Liver (tissue), 9 donors: ENCODE data around the gene TMEM145. TPM values are rescaled to one million over a fixed set of nuclear protein-coding genes. Genes with fewer than 3 reads are reported as not detected.

Source experiments
- DNase-seq: peaks from one replicate; pipeline ENCODE4 v3.0.0-alpha.2; 2017; ENCODE audit warnings: low spot score
- H3K27ac ChIP-seq, 2 donors: one replicate each; pipeline ENCODE4 v1.7.0; 2013; ENCODE audit warnings: inconsistent platforms in 2 of 2, low read length in 2 of 2, control low read depth in 1 of 2, low read depth in 1 of 2, mild to moderate bottlenecking in 1 of 2
- H3K27me3 ChIP-seq, 4 donors: one replicate each; pipeline versions ENCODE4 v1.6.1 to v1.7.0; 2013; ENCODE audit warnings: low read length in 3 of 4, inconsistent platforms in 1 of 4, mild to moderate bottlenecking in 1 of 4, moderate library complexity in 1 of 4; ENCODE audit not compliant: control insufficient read depth in 4 of 4, insufficient read depth in 4 of 4
- H3K36me3 ChIP-seq, 4 donors: one replicate each; pipeline versions ENCODE4 v1.6.1 to v1.7.0; 2013; ENCODE audit warnings: low read length in 3 of 4, mild to moderate bottlenecking in 3 of 4, low read depth in 1 of 4, moderate library complexity in 1 of 4; ENCODE audit not compliant: control insufficient read depth in 4 of 4, insufficient read depth in 3 of 4
- H3K4me1 ChIP-seq, 4 donors: one replicate each; pipeline versions ENCODE4 v1.6.1 to v1.7.0; 2013; ENCODE audit warnings: low read length in 3 of 4, mild to moderate bottlenecking in 3 of 4, moderate library complexity in 1 of 4; ENCODE audit not compliant: control insufficient read depth in 4 of 4, insufficient read depth in 4 of 4
- H3K4me3 ChIP-seq, 3 donors: one replicate each; pipeline versions ENCODE4 v1.6.1 to v1.7.0; 2013; ENCODE audit warnings: low read length in 3 of 3, control low read depth in 1 of 3, low read depth in 1 of 3, mild to moderate bottlenecking in 1 of 3
- H3K9ac ChIP-seq, 2 donors: one replicate each; pipeline ENCODE4 v1.7.0; 2013; ENCODE audit warnings: low read length in 2 of 2, mild to moderate bottlenecking in 2 of 2, moderate library complexity in 2 of 2, control low read depth in 1 of 2, low read depth in 1 of 2
- H3K9me3 ChIP-seq, 4 donors: one replicate each; pipeline versions ENCODE4 v1.6.1 to v1.7.0; 2013; ENCODE audit warnings: low read length in 3 of 4; ENCODE audit not compliant: control insufficient read depth in 4 of 4
- ATF3 ChIP-seq: IDR thresholded peaks from 2 replicates; pipeline ENCODE4 v1.6.1; 2016; ENCODE audit warnings: antibody characterized with exemption
- CTCF ChIP-seq: fragments of 150-350 bp; IDR thresholded peaks from 2 replicates; pipeline ENCODE4 v1.5.1; 2017; ENCODE audit warnings: improper control_type of control experiment, low read depth, low read length; ENCODE audit not compliant: missing input control
- EGR1 ChIP-seq, 2 donors: IDR thresholded peaks; 2 replicates each; pipeline ENCODE4 v1.6.1; 2016 to 2018; ENCODE audit warnings: antibody characterized with exemption in 2 of 2, low read depth in 2 of 2
- FOXA1 ChIP-seq: IDR thresholded peaks from 2 replicates; pipeline ENCODE4 v1.6.1; 2016; ENCODE audit warnings: antibody characterized with exemption
- FOXA2 ChIP-seq: IDR thresholded peaks from 2 replicates; pipeline ENCODE4 v1.6.1; 2016; ENCODE audit warnings: antibody characterized with exemption
- GABPA ChIP-seq, 2 donors: IDR thresholded peaks in 1 of 2; conservative IDR thresholded peaks in 1 of 2; 2 replicates each; pipeline ENCODE4 v1.6.1; 2016; ENCODE audit warnings: antibody characterized with exemption in 2 of 2, mild to moderate bottlenecking in 1 of 2, moderate library complexity in 1 of 2
- HNF4A ChIP-seq, 2 donors: conservative IDR thresholded peaks; 2 replicates each; pipeline ENCODE4 v1.6.1; 2016; ENCODE audit warnings: antibody characterized with exemption in 2 of 2, mild to moderate bottlenecking in 2 of 2
- HNF4G ChIP-seq: IDR thresholded peaks from 2 replicates; pipeline ENCODE4 v1.6.1; 2016; ENCODE audit warnings: antibody characterized with exemption
- JUND ChIP-seq, 2 donors: IDR thresholded peaks; 2 replicates each; pipeline ENCODE4 v1.6.1; 2016; ENCODE audit warnings: antibody characterized with exemption in 2 of 2
- MAX ChIP-seq: IDR thresholded peaks from 2 replicates; pipeline ENCODE4 v1.6.1; 2016; ENCODE audit warnings: antibody characterized with exemption
- RAD21 ChIP-seq, 2 donors: IDR thresholded peaks; 2 replicates each; pipeline ENCODE4 v1.6.1; 2016; ENCODE audit warnings: antibody characterized with exemption in 2 of 2, mild to moderate bottlenecking in 2 of 2
- REST ChIP-seq: IDR thresholded peaks from 2 replicates; pipeline ENCODE4 v1.6.1; 2016; ENCODE audit warnings: antibody characterized with exemption, mild to moderate bottlenecking
- RXRA ChIP-seq, 2 donors: IDR thresholded peaks; 2 replicates each; pipeline ENCODE4 v1.6.1; 2017 to 2018; ENCODE audit warnings: antibody characterized with exemption in 2 of 2, mild to moderate bottlenecking in 1 of 2
- SP1 ChIP-seq: IDR thresholded peaks from 2 replicates; pipeline ENCODE4 v1.6.1; 2018; ENCODE audit warnings: antibody characterized with exemption, mild to moderate bottlenecking
- TAF1 ChIP-seq: conservative IDR thresholded peaks from 2 replicates; pipeline ENCODE4 v1.6.1; 2016; ENCODE audit warnings: antibody characterized with exemption, mild to moderate bottlenecking
- YY1 ChIP-seq: IDR thresholded peaks from 2 replicates; pipeline ENCODE4 v1.6.1; 2016; ENCODE audit warnings: antibody characterized with exemption, mild to moderate bottlenecking
- ZBTB33 ChIP-seq: IDR thresholded peaks from 2 replicates; pipeline ENCODE4 v1.6.1; 2016; ENCODE audit warnings: antibody characterized with exemption
- WGBS: extraction: QIAGEN DNeasy Blood & Tissue Kit; methylation state at CpG from one replicate; pipeline ENCODE4 v1.1.7; 2013; 5-methylcytosine and 5-hydroxymethylcytosine counted together
- polyA plus RNA-seq, 2 donors: library from polyadenylated mRNA; stranded (reverse) in 1 of 2; unstranded in 1 of 2; fragments of 200-250 nt in 1 of 2; fragments of >200 nt in 1 of 2; fragmentation: Nextera tagmentation in 1 of 2; extraction: Ambion mirVana in 1 of 2; gene quantifications; one replicate each; pipeline versions ENCODE4 v1.2.1 to v1.2.3, GENCODE V29; 2013 to 2015
- total RNA-seq, 2 donors: library from RNA; depleted of rRNA; stranded (reverse); fragments of >200 nt; gene quantifications; one replicate each; pipeline ENCODE4 v1.2.3, GENCODE V29; 2014
- donor health status: healthy.
- donor health status: healthy.
- donor health status: healthy.
- donor health status: healthy.
- donor health status: healthy.

TMEM145 gene
- total and polyA plus RNA-seq, 4 donors, result 0.02 to 0.08 TPM; not detected in 2

- no peak for TF ChIP-seq HNF4G
Measured at GRCh38 chr19:42276284-42276683, 36.8 kb upstream of the TMEM145 start (continued).

GRCh38 chr19:42276821-42277220 lies 36.3 kb upstream of the TMEM145 start:
- TF ChIP-seq FOXA2 (no peak), RAD21 (IDR thresholded peaks at IDR 0.05) (no peak), RXRA (IDR thresholded peaks at IDR 0.05) (no peak), HNF4G (no peak), FOXA1 (no peak), CTCF (no peak), MAX (no peak), EGR1 (IDR thresholded peaks at IDR 0.05; ENCODE audit: low read depth in 2 of 2) (no peak), ATF3 (no peak), REST (no peak), SP1 (no peak), HNF4A (conservative IDR thresholded peaks at IDR 0.05) (no peak), JUND (IDR thresholded peaks at IDR 0.05) (no peak)
- Histone ChIP-seq H3K4me3 (no peak overlapping the region), H3K9me3 (no peaks in the 10 kb centered on the region), H3K9ac (no peak overlapping the region), H3K36me3 (peaks cover 5 to 21% (median 12%) of the 10 kb centered on the region in 4 donors), H3K27ac (no peak overlapping the region), H3K4me1 (peaks cover 22 to 56% (median 39%) of the 10 kb centered on the region in 4 donors), H3K27me3 (no peaks in the 10 kb centered on the region)
- 92% methylated on average over 4 of the region's 4 CpGs for WGBS
- DNase-seq, result no peak

- Histone ChIP-seq H3K36me3 (peaks cover 5 to 16% (median 8%) of the 10 kb centered on the region in 4 donors), H3K4me3 (no peak overlapping the region), H3K9ac (peak overlapping the region in 1 of 2 donors; percentile 64), H3K27me3 (no peaks in the 10 kb centered on the region), H3K27ac (peak overlapping the region; percentile 28 to 61), H3K9me3 (no peaks in the 10 kb centered on the region), H3K4me1 (peaks cover 22 to 65% (median 42%) of the 10 kb centered on the region in 4 donors)
- DNase-seq, result peak; percentile 33
- TF ChIP-seq YY1 (no peak), EGR1 (IDR thresholded peaks at IDR 0.05; ENCODE audit: low read depth in 2 of 2) (no peak), ZBTB33 (no peak), GABPA (IDR thresholded peaks at IDR 0.05 in 1 of 2, conservative IDR thresholded peaks at IDR 0.05 in 1 of 2) (no peak), TAF1 (no peak), MAX (no peak), HNF4A (conservative IDR thresholded peaks at IDR 0.05) (no peak), JUND (IDR thresholded peaks at IDR 0.05) (no peak), FOXA1 (no peak), FOXA2 (no peak), RAD21 (IDR thresholded peaks at IDR 0.05) (no peak)
- 69% methylated on average over 10 of the region's 10 CpGs for WGBS
Measured at GRCh38 chr19:42277821-42278451, 35.2 kb upstream of the TMEM145 start.
